Astrocyte of the cerebellum (primary cell): ENCODE measurements around the gene AIMP1.

Experiments used
- DNase-seq: peaks from one replicate; pipeline ENCODE4 v3.0.0-alpha.2; 2011; ENCODE audit warnings: low read depth
- H3K4me3 ChIP-seq: 2 replicates; pipeline ENCODE4 v1.5.1; 2011; ENCODE audit warnings: mild to moderate bottlenecking, low read depth, low read length, moderate library complexity
- CTCF ChIP-seq: IDR thresholded peaks from 2 replicates; pipeline ENCODE4 v1.5.1; 2012; ENCODE audit warnings: low read length, low read depth, moderate library complexity, mild to moderate bottlenecking; ENCODE audit errors: missing control alignments
- in situ Hi-C: cut with HindIII; loops from 2 replicates; pipeline ENCODE4 v1.10.0; 2017; ENCODE audit warnings: low sequenced_read_pairs

Gene AIMP1

GRCh38 chr4:106358899-106359298 lies 42.5 kb downstream of the AIMP1 start:
- no peak overlapping the region for H3K4me3 ChIP-seq
- in situ Hi-C loops, result no loop called here
- TF ChIP-seq CTCF, result no peak
- DNase-seq, result peak; percentile 28

- H3K4me3 ChIP-seq, result no peak overlapping the region
- no peak for DNase-seq
- no peak for TF ChIP-seq CTCF
- in situ Hi-C loops, result no loop called here
These were observed 45.9 kb downstream of the AIMP1 start for GRCh38 chr4:106362086-106362825.

GRCh38 chr4:106364282-106364681 lies 47.9 kb downstream of the AIMP1 start:
- in situ Hi-C loops, result no loop called here
- no peak for TF ChIP-seq CTCF

GRCh38 chr4:106365613-106366012 lies 49.3 kb downstream of the AIMP1 start:
- no peak for TF ChIP-seq CTCF
- peak; percentile 80 for DNase-seq
- in situ Hi-C loops, result no loop called here
- no peak overlapping the region for H3K4me3 ChIP-seq

More at GRCh38 chr4:106364282-106364681, 47.9 kb downstream of the AIMP1 start:
- no peak overlapping the region for H3K4me3 ChIP-seq
- DNase-seq, result no peak

GRCh38 chr4:106366026-106366425 lies 49.7 kb downstream of the AIMP1 start:
- DNase-seq, result no peak
- no peak overlapping the region for H3K4me3 ChIP-seq
- no peak for TF ChIP-seq CTCF
- in situ Hi-C loops, result no loop called here

GRCh38 chr4:106367072-106367471 lies 50.7 kb downstream of the AIMP1 start:
- in situ Hi-C loops, result no loop called here
- DNase-seq, result no peak
- no peak for TF ChIP-seq CTCF
- H3K4me3 ChIP-seq, result no peak overlapping the region
